GM23248 (cell line): ENCODE data around the gene SCN2A. TPM values are rescaled to one million over a fixed set of nuclear protein-coding genes. Genes with fewer than 3 reads are reported as not detected.
A peak's percentile ranks its signal among the peaks of the same experiment; 100 is the strongest.

Source experiments
- DNase-seq: peaks from one replicate; pipeline ENCODE4 v3.0.0-alpha.2; 2015
- H2AFZ ChIP-seq: fragments of 200-600 bp; sonication (generic); 2 replicates; pipeline ENCODE4 v1.6.1; 2016; ENCODE audit warnings: antibody characterized with exemption
- H3F3A ChIP-seq: fragments of 200-600 bp; sonication (generic); 2 replicates; pipeline ENCODE4 v1.6.1; 2016; ENCODE audit warnings: mild to moderate bottlenecking, antibody characterized with exemption, mixed run types; ENCODE audit not compliant: insufficient read depth
- H3K27ac ChIP-seq: fragments of 200-600 bp; sonication (generic); 2 replicates; pipeline ENCODE4 v1.5.1; 2016; ENCODE audit warnings: mild to moderate bottlenecking
- H3K27me3 ChIP-seq: fragments of 200-600 bp; sonication (generic); replicated peaks from 2 replicates; pipeline ENCODE4 v1.6.1; 2016; ENCODE audit warnings: mild to moderate bottlenecking; ENCODE audit not compliant: insufficient read depth
- H3K36me3 ChIP-seq: fragments of 200-600 bp; sonication (generic); 2 replicates; pipeline ENCODE4 v1.6.1; 2016; ENCODE audit warnings: low read depth, mild to moderate bottlenecking
- H3K4me1 ChIP-seq: fragments of 200-600 bp; sonication (generic); 2 replicates; pipeline ENCODE4 v1.6.1; 2016; ENCODE audit warnings: mild to moderate bottlenecking; ENCODE audit not compliant: insufficient read depth
- H3K4me2 ChIP-seq: fragments of 200-600 bp; sonication (generic); one replicate; pipeline ENCODE4 v1.6.1; 2016; ENCODE audit warnings: mild to moderate bottlenecking; ENCODE audit not compliant: unreplicated experiment
- H3K4me3 ChIP-seq: fragments of 200-600 bp; sonication (generic); 2 replicates; pipeline ENCODE4 v1.5.1; 2016; ENCODE audit warnings: mild to moderate bottlenecking
- H3K79me2 ChIP-seq: fragments of 200-600 bp; sonication (generic); 2 replicates; pipeline ENCODE4 v1.6.1; 2016; ENCODE audit warnings: mild to moderate bottlenecking; ENCODE audit not compliant: insufficient read depth
- H3K9ac ChIP-seq: fragments of 200-600 bp; sonication (generic); 2 replicates; pipeline ENCODE4 v1.6.1; 2016; ENCODE audit warnings: mild to moderate bottlenecking
- H3K9me2 ChIP-seq: fragments of 200-600 bp; sonication (generic); 2 replicates; pipeline ENCODE4 v1.6.1; 2016; ENCODE audit warnings: mixed run types, mild to moderate bottlenecking, moderate library complexity; ENCODE audit not compliant: insufficient read depth
- H3K9me3 ChIP-seq: fragments of 200-600 bp; sonication (generic); one replicate; pipeline ENCODE4 v1.6.1; 2017; ENCODE audit warnings: low read depth
- H4K20me1 ChIP-seq: fragments of 200-600 bp; sonication (generic); 2 replicates; pipeline ENCODE4 v1.6.0; 2016; ENCODE audit not compliant: insufficient read depth
- EZH2 ChIP-seq: fragments of 200-600 bp; sonication (generic); IDR thresholded peaks from 2 replicates; pipeline ENCODE4 v1.6.1; 2018; ENCODE audit warnings: antibody characterized with exemption, mild to moderate bottlenecking; ENCODE audit not compliant: insufficient read depth, poor library complexity, severe bottlenecking
- EZH2phosphoT487 ChIP-seq: fragments of 200-600 bp; sonication (generic); IDR thresholded peaks from 2 replicates; pipeline ENCODE4 v1.6.1; 2018; ENCODE audit warnings: antibody characterized with exemption, moderate library complexity, mild to moderate bottlenecking, low read depth; ENCODE audit not compliant: insufficient read depth
- WGBS, 2 experiments: methylation state at CpG; one replicate each; pipeline ENCODE4 v1.1.6; 2015 to 2017; ENCODE audit warnings: low lambda C conversion rate in 2 of 2, low coverage in 1 of 2; ENCODE audit errors: missing lambda C conversion rate in 2 of 2; 5-methylcytosine and 5-hydroxymethylcytosine counted together
- in situ Hi-C: fragments of 300-500 bp; cut with MboI; formaldehyde crosslinking; loops from 2 replicates; pipeline ENCODE4 v1.15.0; 2020
- polyA plus RNA-seq: library from polyadenylated mRNA; unstranded; fragments of >200 nt; fragmentation: Nextera tagmentation; extraction: Ambion mirVana; gene quantifications from 2 replicates; pipeline ENCODE4 v1.2.1, GENCODE V29; 2016
- total RNA-seq: library from RNA; depleted of rRNA; stranded (reverse); fragments of >200 nt; shearing (Covaris generic); gene quantifications from 2 replicates; pipeline ENCODE4 v1.2.3, GENCODE V29; 2014; rRNA removed

The SCN2A gene
- total and polyA plus RNA-seq, 2 experiments from 2014 or later, result 1.6 to 2.2 TPM

DNA sequence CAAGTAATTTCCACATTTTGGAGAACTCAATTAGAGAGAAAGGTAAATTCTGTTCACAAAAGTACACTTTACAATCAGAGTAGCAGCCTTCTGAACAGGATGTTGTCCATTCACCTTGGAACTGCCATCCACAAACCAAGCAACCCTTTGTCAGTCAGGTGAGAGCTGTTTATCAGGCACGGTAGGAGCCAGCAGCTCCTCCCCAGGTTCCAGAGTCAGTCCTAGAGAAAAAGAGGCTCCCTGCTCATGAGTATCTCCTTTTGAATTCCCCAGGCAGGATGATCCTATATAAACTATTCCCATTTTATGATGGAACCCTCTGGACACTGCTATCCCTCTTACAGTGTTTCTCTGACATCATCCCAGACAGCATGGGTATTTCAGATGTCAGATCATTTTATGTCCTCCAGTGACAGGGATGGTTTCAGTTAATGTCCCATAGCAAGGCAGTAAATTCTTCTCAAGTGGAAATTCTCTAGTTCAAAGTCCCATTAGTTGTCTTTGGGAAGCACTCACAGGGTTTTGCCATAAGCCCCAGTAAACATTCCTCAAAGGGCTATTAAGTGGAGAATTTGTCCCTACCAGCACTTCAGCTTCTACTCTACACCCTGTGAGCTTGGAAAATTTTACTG is 195.8 kb downstream of the SCN2A start:
- TF ChIP-seq EZH2 (no peak), EZH2phosphoT487 (no peak)
- no peak overlapping the region for H3K27ac ChIP-seq
- no peak overlapping the region for H3K9ac ChIP-seq
- no peaks in the 10 kb centered on the region for H4K20me1 ChIP-seq
- no peak overlapping the region for H3K4me3 ChIP-seq
- no peaks in the 10 kb centered on the region for H3K36me3 ChIP-seq
- no peaks in the 10 kb centered on the region for H3K27me3 ChIP-seq
- H3K9me2 ChIP-seq, result no peaks in the 10 kb centered on the region
- H3F3A ChIP-seq, result no peaks in the 10 kb centered on the region
- no peak overlapping the region for H3K4me2 ChIP-seq
- DNase-seq, result no peak
- in situ Hi-C loops, result no loop called here
- H2AFZ ChIP-seq, result no peak overlapping the region
- H3K79me2 ChIP-seq, result no peaks in the 10 kb centered on the region
- H3K4me1 ChIP-seq, result no peaks in the 10 kb centered on the region
- WGBS, 2 experiments, result 88 to 90% methylated on average over 1 of the region's 1 CpG
- H3K9me3 ChIP-seq, result no peaks in the 10 kb centered on the region

DNA sequence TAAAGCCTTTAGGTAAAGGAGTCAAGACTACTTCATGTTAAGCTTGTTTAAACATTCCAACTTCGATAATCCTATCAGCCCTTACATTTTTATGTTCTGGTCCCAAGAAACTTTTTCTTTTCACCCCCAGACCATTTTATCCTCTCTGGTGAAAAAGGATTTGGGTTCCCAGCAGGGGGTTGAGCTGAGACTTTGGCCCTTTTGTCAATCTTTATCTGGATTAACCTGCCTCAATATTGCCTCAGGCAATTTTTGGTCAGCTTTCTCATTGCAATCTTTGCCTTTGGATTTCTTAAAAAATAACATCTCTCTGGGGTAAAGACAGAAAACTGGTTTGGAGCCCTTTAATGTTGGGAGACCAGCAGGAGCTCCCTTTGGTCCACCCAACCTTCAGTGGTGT is 196.4 kb downstream of the SCN2A start:
- in situ Hi-C loops, result no loop called here
- no peak overlapping the region for H3K4me3 ChIP-seq
- no peaks in the 10 kb centered on the region for H3K9me2 ChIP-seq
- DNase-seq, result no peak
- 9 to 12% methylated on average over 1 of the region's 1 CpG for WGBS, 2 experiments
- no peak overlapping the region for H3K4me2 ChIP-seq
- no peaks in the 10 kb centered on the region for H3K36me3 ChIP-seq
- 0 out of 2 replicates have a peak, but pooled peaks cover 2% of the 10 kb centered on the region for H3K4me1 ChIP-seq
- no peaks in the 10 kb centered on the region for H3K27me3 ChIP-seq
- H3F3A ChIP-seq, result no peaks in the 10 kb centered on the region
- no peak overlapping the region for H3K9ac ChIP-seq
- H3K27ac ChIP-seq, result no peak overlapping the region
- H3K9me3 ChIP-seq, result no peaks in the 10 kb centered on the region
- no peak for TF ChIP-seq EZH2phosphoT487
- TF ChIP-seq EZH2, result no peak
- no peaks in the 10 kb centered on the region for H4K20me1 ChIP-seq
- H2AFZ ChIP-seq, result no peak overlapping the region
- H3K79me2 ChIP-seq, result no peaks in the 10 kb centered on the region

DNA sequence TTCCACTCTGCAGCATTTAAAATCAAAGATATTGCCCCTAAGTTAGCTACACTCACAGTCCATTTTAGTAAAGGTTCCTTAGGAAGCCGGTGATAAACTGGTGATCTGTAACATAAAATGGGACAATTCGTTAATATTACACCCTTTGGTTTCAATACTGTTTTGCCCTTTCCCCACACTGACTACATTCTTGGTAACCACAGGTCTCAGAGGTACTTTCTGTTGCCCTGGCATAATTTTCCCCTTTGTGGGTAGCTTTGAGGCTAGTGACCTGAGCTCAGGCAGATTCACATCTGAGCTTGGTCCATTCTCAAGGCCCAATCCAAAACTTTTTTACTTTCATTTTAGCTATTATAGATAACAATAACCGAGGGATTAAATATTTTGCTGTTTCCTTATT is 197.3 kb downstream of the SCN2A start:
- H3K27ac ChIP-seq, result no peak overlapping the region
- no peaks in the 10 kb centered on the region for H4K20me1 ChIP-seq
- H3K79me2 ChIP-seq, result no peaks in the 10 kb centered on the region
- WGBS, 2 experiments, result 84 to 87% methylated on average over 3 of the region's 3 CpGs
- no peaks in the 10 kb centered on the region for H3K9me3 ChIP-seq
- no peaks in the 10 kb centered on the region for H3K36me3 ChIP-seq
- TF ChIP-seq EZH2phosphoT487 (no peak), EZH2 (no peak)
- H3K4me2 ChIP-seq, result no peak overlapping the region
- H2AFZ ChIP-seq, result no peak overlapping the region
- H3K4me3 ChIP-seq, result no peak overlapping the region
- no peaks in the 10 kb centered on the region for H3F3A ChIP-seq
- 0 out of 2 replicates have a peak, but pooled peaks cover 5% of the 10 kb centered on the region for H3K4me1 ChIP-seq
- H3K9me2 ChIP-seq, result no peaks in the 10 kb centered on the region
- no peak overlapping the region for H3K9ac ChIP-seq
- in situ Hi-C loops, result no loop called here
- no peak for DNase-seq
- H3K27me3 ChIP-seq, result no peaks in the 10 kb centered on the region

DNA sequence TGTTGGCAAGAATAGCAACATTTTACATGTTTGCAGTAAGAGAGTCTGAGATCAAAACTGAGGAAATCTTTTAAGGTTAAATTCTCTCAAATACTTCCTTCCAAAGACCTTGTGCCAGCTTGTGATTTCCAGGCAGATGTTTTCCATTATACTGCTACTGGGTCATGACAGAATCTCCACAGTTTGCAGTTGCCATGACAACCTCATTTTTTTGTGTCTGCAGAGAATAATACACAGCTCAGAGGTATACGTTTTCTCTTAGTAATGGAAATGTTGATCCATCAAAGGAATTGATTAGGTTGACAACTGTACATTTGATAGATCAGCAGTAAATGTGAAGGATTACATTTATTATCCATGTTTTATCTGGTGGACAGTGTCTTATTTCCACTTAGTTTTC is 201.2 kb downstream of the SCN2A start:
- peak overlapping the region; percentile 43 for H3K27ac ChIP-seq

More for the DNA sequence above, 201.2 kb downstream of the SCN2A start:
- DNase-seq, result peak; percentile 92
- Histone ChIP-seq H3F3A (no peaks in the 10 kb centered on the region), H3K36me3 (no peaks in the 10 kb centered on the region), H3K4me3 (no peak overlapping the region), H2AFZ (no peak overlapping the region), H4K20me1 (no peaks in the 10 kb centered on the region), H3K79me2 (no peaks in the 10 kb centered on the region), H3K4me2 (no peak overlapping the region), H3K4me1 (0 out of 2 replicates have a peak, but pooled peaks cover 5% of the 10 kb centered on the region), H3K27me3 (no peaks in the 10 kb centered on the region), H3K9me3 (no peaks in the 10 kb centered on the region), H3K9ac (peak overlapping the region; percentile 25; the same call in 1 of the 2 replicates), H3K9me2 (no peaks in the 10 kb centered on the region)
- in situ Hi-C loops, result no loop called here
- TF ChIP-seq EZH2 (no peak), EZH2phosphoT487 (no peak)
- WGBS, 2 experiments, result 0 to 3% methylated on average over 1 of the region's 1 CpG

Other genes with a start within 250 kb of the SCN2A start
- gene SCN3A, start 35.4 kb upstream of the SCN2A start, total RNA-seq, result 0.11 TPM in 1 of 2 replicates, not detected in the other
- not detected in 2 replicates for gene SCN3A, start 35.4 kb upstream of the SCN2A start, polyA plus RNA-seq
- gene CSRNP3, start 230.3 kb downstream of the SCN2A start, total RNA-seq, result 0.43 and 1.1 TPM in 2 replicates
- gene CSRNP3, start 230.3 kb downstream of the SCN2A start, polyA plus RNA-seq, result 0.73 and 1.2 TPM in 2 replicates